Fibroblast of lung (primary cell): Measurements from ENCODE around the gene HEATR9. TPM values are rescaled to one million over a fixed set of nuclear protein-coding genes. Genes with fewer than 3 reads are reported as not detected.

Experiments used
- DNase-seq, 2 donors: peaks; one replicate each; pipeline versions ENCODE4 v3.0.0 to v3.0.0-alpha.2; 2010; ENCODE audit warnings: low read depth in 2 of 2
- H2AFZ ChIP-seq: 2 replicates; pipeline ENCODE4 v1.5.1; 2012; ENCODE audit warnings: low read length, control low read depth, inconsistent platforms
- H3K27ac ChIP-seq: 2 replicates; pipeline ENCODE4 v1.5.1; 2011; ENCODE audit warnings: low read length, control low read depth; ENCODE audit not compliant: insufficient read depth
- H3K27me3 ChIP-seq: 2 replicates; pipeline ENCODE4 v1.5.1; 2011; ENCODE audit warnings: mild to moderate bottlenecking, low read length; ENCODE audit not compliant: control insufficient read depth, insufficient read depth
- H3K36me3 ChIP-seq: 2 replicates; pipeline ENCODE4 v1.5.1; 2011; ENCODE audit warnings: low read length; ENCODE audit not compliant: control insufficient read depth, insufficient read depth
- H3K4me1 ChIP-seq: 2 replicates; pipeline ENCODE4 v1.5.1; 2011; ENCODE audit warnings: low read length; ENCODE audit not compliant: control insufficient read depth, insufficient read depth; ENCODE audit errors: extremely low read depth
- H3K4me2 ChIP-seq: 2 replicates; pipeline ENCODE4 v1.5.1; 2011; ENCODE audit warnings: low read length, control low read depth; ENCODE audit not compliant: insufficient read depth; ENCODE audit errors: extremely low read depth
- H3K4me3 ChIP-seq, 4 experiments: fragments of 200-600 bp in 1 of 4; sonication (generic) in 1 of 4; replicated peaks in 1 of 4; 2 replicates each; pipeline ENCODE4 v1.5.1; 2011 to 2016; ENCODE audit warnings: low read length in 4 of 4, low read depth in 3 of 4, mild to moderate bottlenecking in 3 of 4, control low read depth in 2 of 4, inconsistent platforms in 1 of 4, mixed read lengths in 1 of 4; ENCODE audit not compliant: insufficient read depth in 1 of 4; ENCODE audit errors: control extremely low read depth in 1 of 4
- H3K79me2 ChIP-seq: 2 replicates; pipeline ENCODE4 v1.5.1; 2012; ENCODE audit warnings: mild to moderate bottlenecking, low read length, inconsistent platforms; ENCODE audit not compliant: control insufficient read depth, insufficient read depth
- H3K9ac ChIP-seq: 2 replicates; pipeline ENCODE4 v1.5.1; 2011; ENCODE audit warnings: mild to moderate bottlenecking, low read length, control low read depth; ENCODE audit not compliant: insufficient read depth
- H3K9me3 ChIP-seq: 2 replicates; pipeline ENCODE4 v1.5.1; 2012; ENCODE audit warnings: low read depth, low read length; ENCODE audit not compliant: control insufficient read depth, insufficient read depth
- H4K20me1 ChIP-seq: 2 replicates; pipeline ENCODE4 v1.5.1; 2011; ENCODE audit warnings: low read length; ENCODE audit not compliant: control insufficient read depth, insufficient read depth; ENCODE audit errors: extremely low read depth
- CTCF ChIP-seq, 2 donors: IDR thresholded peaks in 1 of 2; conservative IDR thresholded peaks in 1 of 2; 1 replicate in 1 of 2; 2 replicates in 1 of 2; pipeline ENCODE4 v1.5.1; 2011 to 2012; ENCODE audit warnings: low read length in 2 of 2, control low read depth in 1 of 2, inconsistent platforms in 1 of 2, low read depth in 1 of 2, mild to moderate bottlenecking in 1 of 2
- EZH2 ChIP-seq: IDR thresholded peaks from 2 replicates; pipeline ENCODE4 v1.5.1; 2012; ENCODE audit warnings: low read length, control low read depth, mild to moderate bottlenecking; ENCODE audit errors: missing control alignments
- polyA plus RNA-seq, 2 donors: library from polyadenylated mRNA; depleted of rRNA in 1 of 2; stranded (reverse) in 1 of 2; unstranded in 1 of 2; fragments of >200 nt; gene quantifications; 2 replicates each; pipeline ENCODE4 v1.2.1, GENCODE V29; 2011 to 2012; ENCODE audit warnings: missing spikeins in 1 of 2
- total RNA-seq: library from RNA; depleted of rRNA; stranded (reverse); fragments of >200 nt; gene quantifications from 2 replicates; pipeline ENCODE4 v1.2.1, GENCODE V29; 2014

HEATR9 gene
- total and polyA plus RNA-seq, 2 donors (not counting 1 experiment from before 2014, with no cell fraction given) = not detected

- Histone ChIP-seq H3K9ac (no peak overlapping the region), H3K27ac (no peak overlapping the region), H3K4me3 (no peak overlapping the region), H2AFZ (no peak overlapping the region), H3K4me2 (no peak overlapping the region), H3K79me2 (no peaks in the 10 kb centered on the region), H3K36me3 (no peaks in the 10 kb centered on the region), H3K27me3 (no peaks in the 10 kb centered on the region), H3K4me1 (no peaks in the 10 kb centered on the region), H4K20me1 (no peaks in the 10 kb centered on the region), H3K9me3 (no peaks in the 10 kb centered on the region)
- no peak for TF ChIP-seq EZH2
- no peak for TF ChIP-seq CTCF (conservative IDR thresholded peaks at IDR 0.05 in 1 of 2, IDR thresholded peaks at IDR 0.05 in 1 of 2; ENCODE audit: low read depth in 1 of 2, low read length in 2 of 2)
- DNase-seq = no peak
These were observed 25.0 kb downstream of the HEATR9 start for GRCh38 chr17:35843698-35844097.

- H3K36me3 ChIP-seq = peaks cover 2% of the 10 kb centered on the region
- DNase-seq = no peak
- H3K9me3 ChIP-seq = no peaks in the 10 kb centered on the region
- no peak overlapping the region for H3K9ac ChIP-seq
- H3K27ac ChIP-seq = no peak overlapping the region
- no peak overlapping the region for H3K4me3 ChIP-seq
- H3K79me2 ChIP-seq = no peaks in the 10 kb centered on the region
- TF ChIP-seq CTCF (conservative IDR thresholded peaks at IDR 0.05 in 1 of 2, IDR thresholded peaks at IDR 0.05 in 1 of 2; ENCODE audit: low read depth in 1 of 2, low read length in 2 of 2) (no peak), EZH2 (no peak)
- no peaks in the 10 kb centered on the region for H3K4me1 ChIP-seq
- no peak overlapping the region for H2AFZ ChIP-seq
- no peaks in the 10 kb centered on the region for H4K20me1 ChIP-seq
- no peaks in the 10 kb centered on the region for H3K27me3 ChIP-seq
- no peak overlapping the region for H3K4me2 ChIP-seq
These were observed 26.5 kb downstream of the HEATR9 start for GRCh38 chr17:35842239-35842638.

- Histone ChIP-seq H3K27ac (no peak overlapping the region), H3K4me3 (no peak overlapping the region), H2AFZ (no peak overlapping the region), H3K9me3 (no peaks in the 10 kb centered on the region), H3K9ac (no peak overlapping the region), H3K79me2 (no peaks in the 10 kb centered on the region), H3K4me2 (no peak overlapping the region), H3K4me1 (no peaks in the 10 kb centered on the region), H3K27me3 (no peaks in the 10 kb centered on the region), H4K20me1 (no peaks in the 10 kb centered on the region), H3K36me3 (peaks cover 3% of the 10 kb centered on the region)
- TF ChIP-seq CTCF (conservative IDR thresholded peaks at IDR 0.05 in 1 of 2, IDR thresholded peaks at IDR 0.05 in 1 of 2; ENCODE audit: low read depth in 1 of 2, low read length in 2 of 2) (no peak), EZH2 (no peak)
- peak in 1 of 2 donors; percentile 8 for DNase-seq
These were observed 27.2 kb downstream of the HEATR9 start for GRCh38 chr17:35841505-35841904.
